GM12878 (cell line): ENCODE results near the gene AP4B1. TPM values are rescaled to one million over a fixed set of nuclear protein-coding genes. Genes with fewer than 3 reads are reported as not detected.

Experiments used
- ATAC-seq: fragments of 200-7000 bp; cut with Tn5 transposase; 3 replicates; pipeline ENCODE4 v1.9.1; 2020; ENCODE audit warnings: mild to moderate bottlenecking, moderate library complexity
- BruUV-seq: library from RNA; stranded (reverse); fragments of 400-500 nt; replicated peaks from 2 replicates; lab custom pipeline; 2021; lab: Mats Ljungman, UMichigan
- CTCF ChIA-PET: fragments of 300-600 bp; sonication (Branson Sonifier 250); formaldehyde crosslinking; extraction: SDS; loops from one replicate; lab custom pipeline; 2021; ENCODE audit warnings: inconsistent platforms; lab: Yijun Ruan, JAX
- POLR2A ChIA-PET: fragments of 350-600 bp; formaldehyde crosslinking; extraction: SDS; loops from one replicate; lab custom pipeline; 2021; ENCODE audit warnings: inconsistent platforms; lab: Charles Lee
- RAD21 ChIA-PET: fragments of 300-600 bp; sonication (Branson Sonifier 250); formaldehyde crosslinking; loops from one replicate; lab custom pipeline; 2023; ENCODE audit warnings: antibody characterized with exemption; ENCODE audit not compliant: unreplicated experiment; lab: Charles Lee
- SMC1A ChIA-PET: fragments of 300-600 bp; sonication (Branson Sonifier 250); formaldehyde crosslinking; loops from one replicate; lab custom pipeline; 2023; ENCODE audit not compliant: unreplicated experiment, uncharacterized antibody; lab: Charles Lee
- DNase-seq: peaks from one replicate; pipeline ENCODE4 v3.0.0-alpha.2; 2011; ENCODE audit warnings: low read depth, low spot score
- FAIRE-seq: peaks from 3 replicates; lab custom pipeline; 2011; peaks lifted over from hg19 to GRCh38; lab: Jason Lieb, UNC
- H2AFZ ChIP-seq: 2 replicates; pipeline ENCODE4 v1.6.0; 2011; ENCODE audit warnings: low read depth, low read length, control low read depth; ENCODE audit not compliant: control insufficient read depth
- H3K27ac ChIP-seq: 2 replicates; pipeline ENCODE4 v1.5.1; 2011; ENCODE audit warnings: control low read depth; ENCODE audit not compliant: control insufficient read depth, insufficient read depth
- H3K27me3 ChIP-seq, 2 experiments: replicated peaks in 1 of 2; 2 replicates each; pipeline versions ENCODE4 v1.6.0 to v1.6.1; 2011; ENCODE audit warnings: low read length in 1 of 2; ENCODE audit not compliant: control insufficient read depth in 2 of 2, insufficient read depth in 2 of 2
- H3K36me3 ChIP-seq, 2 experiments: 2 replicates each; pipeline ENCODE4 v1.5.1; 2011; ENCODE audit warnings: low read length in 1 of 2; ENCODE audit not compliant: control insufficient read depth in 2 of 2, insufficient read depth in 2 of 2
- H3K4me1 ChIP-seq: 2 replicates; pipeline ENCODE4 v1.6.1; 2011; ENCODE audit warnings: mild to moderate bottlenecking, low read length, moderate library complexity, mixed read lengths; ENCODE audit not compliant: control insufficient read depth, insufficient read depth
- H3K4me2 ChIP-seq: 2 replicates; pipeline ENCODE4 v1.6.0; 2011; ENCODE audit warnings: control low read depth; ENCODE audit not compliant: control insufficient read depth, insufficient read depth
- H3K4me3 ChIP-seq: fragments of 200-600 bp; sonication (generic); 2 replicates; pipeline ENCODE4 v1.5.1; 2016
- H3K79me2 ChIP-seq: 2 replicates; pipeline ENCODE4 v1.6.0; 2011; ENCODE audit warnings: low read length; ENCODE audit not compliant: control insufficient read depth, insufficient read depth
- H3K9ac ChIP-seq: 2 replicates; pipeline ENCODE4 v1.8.0; 2011; ENCODE audit warnings: low read length, control low read depth, mixed read lengths; ENCODE audit not compliant: control insufficient read depth, insufficient read depth
- H3K9me3 ChIP-seq: replicated peaks from 3 replicates; pipeline ENCODE4 v1.5.1; 2011; ENCODE audit warnings: mild to moderate bottlenecking, low read length; ENCODE audit not compliant: control insufficient read depth, insufficient read depth
- H4K20me1 ChIP-seq: 2 replicates; pipeline ENCODE4 v1.6.0; 2011; ENCODE audit not compliant: control insufficient read depth, insufficient read depth
- CEBPB ChIP-seq, 2 experiments: fragments of 150-350 bp in 1 of 2; IDR thresholded peaks; 2 replicates each; pipeline ENCODE4 v1.6.1; 2012 to 2014; ENCODE audit warnings: low read depth in 2 of 2, low read length in 2 of 2, borderline replicate concordance in 1 of 2, inconsistent platforms in 1 of 2
- EZH2 ChIP-seq: IDR thresholded peaks from 2 replicates; pipeline ENCODE4 v1.6.1; 2012; ENCODE audit warnings: low read depth, mild to moderate bottlenecking, control low read depth, inconsistent platforms, low read length, borderline replicate concordance; ENCODE audit not compliant: control insufficient read depth
- HDAC6 ChIP-seq: fragments of 200-600 bp; sonication (generic); IDR thresholded peaks from one replicate; pipeline ENCODE4 v1.8.0; 2017; ENCODE audit warnings: antibody characterized with exemption; ENCODE audit not compliant: unreplicated experiment
- KLF5 ChIP-seq: fragments of 450-650 bp; IDR thresholded peaks from 2 replicates; pipeline ENCODE4 v1.6.1; 2014; ENCODE audit warnings: mild to moderate bottlenecking; ENCODE audit not compliant: partially characterized antibody
- NR2C2 ChIP-seq: IDR thresholded peaks from 2 replicates; pipeline ENCODE4 v1.6.1; 2011; ENCODE audit warnings: borderline replicate concordance, low read depth; ENCODE audit not compliant: control insufficient read depth, insufficient read length
- RBBP5 ChIP-seq: fragments of 200-600 bp; sonication (generic); conservative IDR thresholded peaks from 2 replicates; pipeline ENCODE4 v1.6.1; 2016
- RFX5 ChIP-seq: IDR thresholded peaks from 2 replicates; pipeline ENCODE4 v1.6.1; 2011; ENCODE audit warnings: low read depth, low read length, improper control_type of control experiment
- TCF7 ChIP-seq: IDR thresholded peaks from 2 replicates; pipeline ENCODE4 v1.6.1; 2014; ENCODE audit warnings: antibody characterized with exemption, borderline replicate concordance
- ZNF274 ChIP-seq: IDR thresholded peaks from one replicate; pipeline ENCODE4 v1.8.0; 2011; ENCODE audit not compliant: insufficient read length, insufficient read depth
- WGBS: methylation state at CpG from one replicate; pipeline ENCODE4 v1.1.6; 2016; ENCODE audit warnings: low lambda C conversion rate; ENCODE audit not compliant: insufficient replicate concordance, insufficient coverage; ENCODE audit errors: missing lambda C conversion rate; 5-methylcytosine and 5-hydroxymethylcytosine counted together
- in situ Hi-C: fragments of 300-500 bp; cut with MboI; formaldehyde crosslinking; loops from 9 replicates; pipeline ENCODE4 v1.14.3; 2018; ENCODE audit warnings: mixed read lengths
- intact Hi-C: fragments of 100-400 bp; cut with micrococcal nuclease; formaldehyde crosslinking; loops from one replicate; pipeline ENCODE4 v1.14.2; 2022; ENCODE audit not compliant: unreplicated experiment
- polyA plus RNA-seq, 11 experiments: library from polyadenylated mRNA; depleted of rRNA in 4 of 11; unstranded in 6 of 11; stranded (reverse) in 5 of 11; fragments of >200 nt; fragmentation: Nextera tagmentation in 4 of 11; fragmentation: Illumina TruSeq in 1 of 11; extraction: Ambion mirVana in 4 of 11; extraction: Trizol in 1 of 11; gene quantifications; 1 replicate in 1 of 11; 2 replicates in 10 of 11; pipeline versions ENCODE4 v1.2.1 to v1.2.3, GENCODE V29; 2011 to 2016; ENCODE audit warnings: inconsistent platforms in 2 of 11, missing spikeins in 2 of 11, low read depth in 1 of 11
- total RNA-seq, 4 experiments: library from RNA; depleted of rRNA in 3 of 4; stranded (reverse); fragments of >200 nt in 3 of 4; fragmentation: Illumina TruSeq in 1 of 4; extraction: Trizol in 1 of 4; gene quantifications; 2 replicates each; pipeline versions ENCODE4 v1.2.1 to v1.2.3, GENCODE V29; 2013 to 2021
- TF ChIP-seq, protein P1 (sequence below): fragments of 450-650 bp; IDR thresholded peaks from 2 replicates; pipeline ENCODE4 v1.6.1; 2016; ENCODE audit warnings: mild to moderate bottlenecking, moderate library complexity, borderline replicate concordance
- TF ChIP-seq, protein P2 (sequence below): fragments of 450-650 bp; IDR thresholded peaks from 2 replicates; pipeline ENCODE4 v1.6.1; 2017; ENCODE audit warnings: mild to moderate bottlenecking, low read depth, inconsistent platforms; ENCODE audit not compliant: poor library complexity, severe bottlenecking
- TF ChIP-seq, protein P3 (sequence below): fragments of 450-650 bp; formaldehyde crosslinking; IDR thresholded peaks from 2 replicates; pipeline ENCODE4 v1.4.0; 2020; ENCODE audit warnings: mild to moderate bottlenecking, moderate library complexity

The AP4B1 gene
- total and polyA plus RNA-seq, 10 of the 15 experiments (the other 5 are each of a cell fraction or from before 2014, with no cell fraction given), result 27.2 to 61.0 (median 33.0) TPM

GRCh38 chr1:113879739-113880038, 24.9 kb downstream of the AP4B1 start (continued):
- TF ChIP-seq, protein P1, sequence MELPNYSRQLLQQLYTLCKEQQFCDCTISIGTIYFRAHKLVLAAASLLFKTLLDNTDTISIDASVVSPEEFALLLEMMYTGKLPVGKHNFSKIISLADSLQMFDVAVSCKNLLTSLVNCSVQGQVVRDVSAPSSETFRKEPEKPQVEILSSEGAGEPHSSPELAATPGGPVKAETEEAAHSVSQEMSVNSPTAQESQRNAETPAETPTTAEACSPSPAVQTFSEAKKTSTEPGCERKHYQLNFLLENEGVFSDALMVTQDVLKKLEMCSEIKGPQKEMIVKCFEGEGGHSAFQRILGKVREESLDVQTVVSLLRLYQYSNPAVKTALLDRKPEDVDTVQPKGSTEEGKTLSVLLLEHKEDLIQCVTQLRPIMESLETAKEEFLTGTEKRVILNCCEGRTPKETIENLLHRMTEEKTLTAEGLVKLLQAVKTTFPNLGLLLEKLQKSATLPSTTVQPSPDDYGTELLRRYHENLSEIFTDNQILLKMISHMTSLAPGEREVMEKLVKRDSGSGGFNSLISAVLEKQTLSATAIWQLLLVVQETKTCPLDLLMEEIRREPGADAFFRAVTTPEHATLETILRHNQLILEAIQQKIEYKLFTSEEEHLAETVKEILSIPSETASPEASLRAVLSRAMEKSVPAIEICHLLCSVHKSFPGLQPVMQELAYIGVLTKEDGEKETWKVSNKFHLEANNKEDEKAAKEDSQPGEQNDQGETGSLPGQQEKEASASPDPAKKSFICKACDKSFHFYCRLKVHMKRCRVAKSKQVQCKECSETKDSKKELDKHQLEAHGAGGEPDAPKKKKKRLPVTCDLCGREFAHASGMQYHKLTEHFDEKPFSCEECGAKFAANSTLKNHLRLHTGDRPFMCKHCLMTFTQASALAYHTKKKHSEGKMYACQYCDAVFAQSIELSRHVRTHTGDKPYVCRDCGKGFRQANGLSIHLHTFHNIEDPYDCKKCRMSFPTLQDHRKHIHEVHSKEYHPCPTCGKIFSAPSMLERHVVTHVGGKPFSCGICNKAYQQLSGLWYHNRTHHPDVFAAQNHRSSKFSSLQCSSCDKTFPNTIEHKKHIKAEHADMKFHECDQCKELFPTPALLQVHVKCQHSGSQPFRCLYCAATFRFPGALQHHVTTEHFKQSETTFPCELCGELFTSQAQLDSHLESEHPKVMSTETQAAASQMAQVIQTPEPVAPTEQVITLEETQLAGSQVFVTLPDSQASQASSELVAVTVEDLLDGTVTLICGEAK, result peak; percentile 87
- no peak for TF ChIP-seq ZNF274

- WGBS, result 94% methylated on average over 5 of the region's 5 CpGs
- CTCF ChIA-PET, result interaction anchor here (0.9 to 3.5 kb wide), 7 partner anchors 10 to 71 kb away, joined by 3 to 38 read pairs (median 6); partner anchors contain the start of genes AP4B1, DCLRE1B and HIPK1
- no peak overlapping the region for H3K27ac ChIP-seq
- POLR2A ChIA-PET, result interaction anchor here (0.7 to 10.4 kb wide), 7 partner anchors 9 to 71 kb away, joined by 3 to 111 read pairs (median 4); partner anchors contain the start of gene AP4B1
- H4K20me1 ChIP-seq, result no peaks in the 10 kb centered on the region
- ATAC-seq (no peak), FAIRE-seq (no peak), DNase-seq (no peak)
- H3K79me2 ChIP-seq, result peaks cover 4% of the 10 kb centered on the region
- intact Hi-C loops, result no loop called here
- in situ Hi-C loops, result no loop called here
- BruUV-seq, result no TSS peak
- peaks cover 60% of the 10 kb centered on the region for H3K4me1 ChIP-seq
- H3K27me3 ChIP-seq, result no peaks in the 10 kb centered on the region
- H3K9me3 ChIP-seq, result no peaks in the 10 kb centered on the region
- SMC1A ChIA-PET, result interaction anchor here (1.0 to 15.2 kb wide), 9 partner anchors 9 to 91 kb away, joined by 3 to 396 read pairs (median 4); partner anchors contain the start of genes AP4B1, DCLRE1B and HIPK1
- H3K36me3 ChIP-seq, result no peaks in the 10 kb centered on the region
- H2AFZ ChIP-seq, result no peak overlapping the region
- no peak overlapping the region for H3K4me2 ChIP-seq
- RAD21 ChIA-PET, result interaction anchor here (1.1 to 9.7 kb wide), 10 partner anchors 9 to 116 kb away, joined by 3 to 189 read pairs (median 4); partner anchors contain the start of genes AP4B1, DCLRE1B and HIPK1
- H3K4me3 ChIP-seq, result no peak overlapping the region
- no peak overlapping the region for H3K9ac ChIP-seq
- TF ChIP-seq KLF5 (no peak), RBBP5 (no peak), RFX5 (no peak), TCF7 (no peak), CEBPB (IDR thresholded peaks at IDR 0.05; ENCODE audit: borderline replicate concordance in 1 of 2, low read depth in 2 of 2, low read length in 2 of 2) (no peak), NR2C2 (no peak), EZH2 (no peak), HDAC6 (no peak)
- TF ChIP-seq, protein P2, sequence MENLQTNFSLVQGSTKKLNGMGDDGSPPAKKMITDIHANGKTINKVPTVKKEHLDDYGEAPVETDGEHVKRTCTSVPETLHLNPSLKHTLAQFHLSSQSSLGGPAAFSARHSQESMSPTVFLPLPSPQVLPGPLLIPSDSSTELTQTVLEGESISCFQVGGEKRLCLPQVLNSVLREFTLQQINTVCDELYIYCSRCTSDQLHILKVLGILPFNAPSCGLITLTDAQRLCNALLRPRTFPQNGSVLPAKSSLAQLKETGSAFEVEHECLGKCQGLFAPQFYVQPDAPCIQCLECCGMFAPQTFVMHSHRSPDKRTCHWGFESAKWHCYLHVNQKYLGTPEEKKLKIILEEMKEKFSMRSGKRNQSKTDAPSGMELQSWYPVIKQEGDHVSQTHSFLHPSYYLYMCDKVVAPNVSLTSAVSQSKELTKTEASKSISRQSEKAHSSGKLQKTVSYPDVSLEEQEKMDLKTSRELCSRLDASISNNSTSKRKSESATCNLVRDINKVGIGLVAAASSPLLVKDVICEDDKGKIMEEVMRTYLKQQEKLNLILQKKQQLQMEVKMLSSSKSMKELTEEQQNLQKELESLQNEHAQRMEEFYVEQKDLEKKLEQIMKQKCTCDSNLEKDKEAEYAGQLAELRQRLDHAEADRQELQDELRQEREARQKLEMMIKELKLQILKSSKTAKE, result no peak
- TF ChIP-seq, protein P3, sequence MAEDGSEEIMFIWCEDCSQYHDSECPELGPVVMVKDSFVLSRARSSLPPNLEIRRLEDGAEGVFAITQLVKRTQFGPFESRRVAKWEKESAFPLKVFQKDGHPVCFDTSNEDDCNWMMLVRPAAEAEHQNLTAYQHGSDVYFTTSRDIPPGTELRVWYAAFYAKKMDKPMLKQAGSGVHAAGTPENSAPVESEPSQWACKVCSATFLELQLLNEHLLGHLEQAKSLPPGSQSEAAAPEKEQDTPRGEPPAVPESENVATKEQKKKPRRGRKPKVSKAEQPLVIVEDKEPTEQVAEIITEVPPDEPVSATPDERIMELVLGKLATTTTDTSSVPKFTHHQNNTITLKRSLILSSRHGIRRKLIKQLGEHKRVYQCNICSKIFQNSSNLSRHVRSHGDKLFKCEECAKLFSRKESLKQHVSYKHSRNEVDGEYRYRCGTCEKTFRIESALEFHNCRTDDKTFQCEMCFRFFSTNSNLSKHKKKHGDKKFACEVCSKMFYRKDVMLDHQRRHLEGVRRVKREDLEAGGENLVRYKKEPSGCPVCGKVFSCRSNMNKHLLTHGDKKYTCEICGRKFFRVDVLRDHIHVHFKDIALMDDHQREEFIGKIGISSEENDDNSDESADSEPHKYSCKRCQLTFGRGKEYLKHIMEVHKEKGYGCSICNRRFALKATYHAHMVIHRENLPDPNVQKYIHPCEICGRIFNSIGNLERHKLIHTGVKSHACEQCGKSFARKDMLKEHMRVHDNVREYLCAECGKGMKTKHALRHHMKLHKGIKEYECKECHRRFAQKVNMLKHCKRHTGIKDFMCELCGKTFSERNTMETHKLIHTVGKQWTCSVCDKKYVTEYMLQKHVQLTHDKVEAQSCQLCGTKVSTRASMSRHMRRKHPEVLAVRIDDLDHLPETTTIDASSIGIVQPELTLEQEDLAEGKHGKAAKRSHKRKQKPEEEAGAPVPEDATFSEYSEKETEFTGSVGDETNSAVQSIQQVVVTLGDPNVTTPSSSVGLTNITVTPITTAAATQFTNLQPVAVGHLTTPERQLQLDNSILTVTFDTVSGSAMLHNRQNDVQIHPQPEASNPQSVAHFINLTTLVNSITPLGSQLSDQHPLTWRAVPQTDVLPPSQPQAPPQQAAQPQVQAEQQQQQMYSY (CRISPR knock-in tag), result no peak
Observed at GRCh38 chr1:113876176-113876575, 28.4 kb downstream of the AP4B1 start.
